Keratinocyte (primary cell): ENCODE results near the gene GFOD2. TPM values are rescaled to one million over a fixed set of nuclear protein-coding genes. Genes with fewer than 3 reads are reported as not detected.

Source experiments
- DNase-seq: peaks from one replicate; pipeline ENCODE4 v3.0.0-alpha.2; 2011; ENCODE audit warnings: low read depth, missing footprints, low spot score
- FAIRE-seq: peaks from 2 replicates; lab custom pipeline; 2011; peaks lifted over from hg19 to GRCh38; lab: Jason Lieb, UNC
- H2AFZ ChIP-seq: 2 replicates; pipeline ENCODE4 v1.6.0; 2012; ENCODE audit warnings: low read length, control low read depth, inconsistent platforms; ENCODE audit not compliant: control insufficient read depth
- H3K27ac ChIP-seq: 2 replicates; pipeline ENCODE4 v1.5.1; 2011; ENCODE audit warnings: low read length; ENCODE audit not compliant: control insufficient read depth, insufficient read depth
- H3K27me3 ChIP-seq: 3 replicates; pipeline ENCODE4 v1.6.0; 2011; ENCODE audit warnings: low read length; ENCODE audit not compliant: control insufficient read depth, insufficient read depth; ENCODE audit errors: extremely low read depth
- H3K36me3 ChIP-seq, 2 experiments: 2 replicates in 1 of 2; 3 replicates in 1 of 2; pipeline ENCODE4 v1.5.1; 2011; ENCODE audit warnings: low read length in 2 of 2, mild to moderate bottlenecking in 1 of 2; ENCODE audit not compliant: control insufficient read depth in 2 of 2, insufficient read depth in 2 of 2; ENCODE audit errors: extremely low read depth in 1 of 2
- H3K4me1 ChIP-seq: 3 replicates; pipeline ENCODE4 v1.5.1; 2011; ENCODE audit warnings: low read length; ENCODE audit not compliant: control insufficient read depth, insufficient read depth; ENCODE audit errors: extremely low read depth
- H3K4me2 ChIP-seq: 3 replicates; pipeline ENCODE4 v1.6.0; 2011; ENCODE audit warnings: low read depth, low read length; ENCODE audit not compliant: control insufficient read depth, insufficient read depth; ENCODE audit errors: extremely low read depth
- H3K4me3 ChIP-seq, 3 experiments: fragments of 200-600 bp in 1 of 3; sonication (generic) in 1 of 3; 2 replicates in 2 of 3; 3 replicates in 1 of 3; pipeline ENCODE4 v1.5.1; 2011 to 2016; ENCODE audit warnings: low read length in 3 of 3, mild to moderate bottlenecking in 3 of 3, control low read depth in 2 of 3, inconsistent platforms in 1 of 3, low read depth in 1 of 3, mixed read lengths in 1 of 3, mixed run types in 1 of 3, moderate library complexity in 1 of 3; ENCODE audit not compliant: control insufficient read depth in 2 of 3, insufficient read depth in 2 of 3; ENCODE audit errors: extremely low read depth in 1 of 3
- H3K79me2 ChIP-seq: 2 replicates; pipeline ENCODE4 v1.6.0; 2012; ENCODE audit warnings: low read length; ENCODE audit not compliant: control insufficient read depth, insufficient read depth
- H3K9ac ChIP-seq: 3 replicates; pipeline ENCODE4 v1.6.0; 2011; ENCODE audit warnings: low read length; ENCODE audit not compliant: control insufficient read depth, insufficient read depth; ENCODE audit errors: extremely low read depth
- H3K9me1 ChIP-seq: 3 replicates; pipeline ENCODE4 v1.6.0; 2011; ENCODE audit warnings: low read length; ENCODE audit not compliant: control insufficient read depth, insufficient read depth; ENCODE audit errors: extremely low read depth
- H3K9me3 ChIP-seq: 2 replicates; pipeline ENCODE4 v1.5.1; 2012; ENCODE audit warnings: low read depth, low read length; ENCODE audit not compliant: control insufficient read depth
- H4K20me1 ChIP-seq: 3 replicates; pipeline ENCODE4 v1.6.0; 2011; ENCODE audit warnings: low read length; ENCODE audit not compliant: control insufficient read depth, insufficient read depth; ENCODE audit errors: extremely low read depth
- EZH2 ChIP-seq: IDR thresholded peaks from one replicate; pipeline ENCODE4 v1.6.1; 2012; ENCODE audit warnings: inconsistent platforms, mild to moderate bottlenecking, low read length, moderate library complexity
- dilution Hi-C: fragments of 300-500 bp; cut with MboI; formaldehyde crosslinking; loops from one replicate; pipeline ENCODE4 v1.7.0; 2020; ENCODE audit warnings: low sequenced_read_pairs; ENCODE audit not compliant: extremely low pct_ligation_motif_present
- polyA plus RNA-seq, 5 experiments: library from polyadenylated mRNA; depleted of rRNA in 3 of 5; stranded (reverse) in 3 of 5; stranded (forward) in 1 of 5; unstranded in 1 of 5; fragments of >200 nt; gene quantifications; 1 replicate in 1 of 5; 2 replicates in 3 of 5; 3 replicates in 1 of 5; pipeline versions ENCODE4 v1.2.1 to v1.2.3, GENCODE V29; 2011 to 2012; ENCODE audit warnings: missing spikeins in 2 of 5, low read depth in 1 of 5, low replicate concordance in 1 of 5
- TF ChIP-seq, protein P1 (sequence below), 3 experiments: IDR thresholded peaks in 1 of 3; conservative IDR thresholded peaks in 1 of 3; optimal IDR thresholded peaks in 1 of 3; 2 replicates in 2 of 3; 3 replicates in 1 of 3; pipeline versions ENCODE3 to v1.5.1; 2011; ENCODE audit warnings: low read length in 3 of 3, mild to moderate bottlenecking in 3 of 3, moderate library complexity in 2 of 3, control low read depth in 1 of 3, inconsistent platforms in 1 of 3; ENCODE audit not compliant: insufficient read depth in 2 of 3; ENCODE audit errors: extremely low read depth in 1 of 3

The GFOD2 gene
- polyA plus RNA-seq, 1 donor (not counting 4 experiments of a cell fraction or from before 2014, with no cell fraction given): 13.2 TPM

DNA sequence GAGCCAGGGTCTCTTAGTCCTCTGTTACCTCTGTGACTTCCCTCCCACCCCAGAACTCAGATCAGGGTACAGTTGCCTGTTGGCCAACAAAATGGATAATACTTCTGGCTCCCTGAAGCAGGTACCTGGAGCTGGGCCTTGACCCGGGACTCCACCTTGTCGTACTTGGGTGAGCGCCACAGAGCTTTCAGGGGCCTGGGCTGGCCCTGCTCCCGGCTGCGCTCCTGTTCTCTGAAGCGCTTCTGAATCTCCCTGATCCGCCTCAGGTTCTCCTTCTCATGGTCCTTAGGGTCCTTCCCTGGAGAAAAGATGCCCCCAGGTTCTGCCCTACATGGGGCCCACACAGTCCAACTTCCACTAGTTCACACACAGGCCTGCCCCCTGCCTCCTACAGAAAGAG lies 54.2 kb downstream of the GFOD2 start:
- no peak overlapping the region for H3K4me3 ChIP-seq
- H4K20me1 ChIP-seq: no peaks in the 10 kb centered on the region
- no peaks in the 10 kb centered on the region for H3K9me3 ChIP-seq
- no peaks in the 10 kb centered on the region for H3K9me1 ChIP-seq
- DNase-seq (no peak), FAIRE-seq (no peak)
- H3K4me1 ChIP-seq: peaks cover 14% of the 10 kb centered on the region
- H3K27ac ChIP-seq: no peak overlapping the region
- no peaks in the 10 kb centered on the region for H3K79me2 ChIP-seq
- dilution Hi-C loops: no loop called here
- no peak for TF ChIP-seq EZH2
- TF ChIP-seq, protein P1, sequence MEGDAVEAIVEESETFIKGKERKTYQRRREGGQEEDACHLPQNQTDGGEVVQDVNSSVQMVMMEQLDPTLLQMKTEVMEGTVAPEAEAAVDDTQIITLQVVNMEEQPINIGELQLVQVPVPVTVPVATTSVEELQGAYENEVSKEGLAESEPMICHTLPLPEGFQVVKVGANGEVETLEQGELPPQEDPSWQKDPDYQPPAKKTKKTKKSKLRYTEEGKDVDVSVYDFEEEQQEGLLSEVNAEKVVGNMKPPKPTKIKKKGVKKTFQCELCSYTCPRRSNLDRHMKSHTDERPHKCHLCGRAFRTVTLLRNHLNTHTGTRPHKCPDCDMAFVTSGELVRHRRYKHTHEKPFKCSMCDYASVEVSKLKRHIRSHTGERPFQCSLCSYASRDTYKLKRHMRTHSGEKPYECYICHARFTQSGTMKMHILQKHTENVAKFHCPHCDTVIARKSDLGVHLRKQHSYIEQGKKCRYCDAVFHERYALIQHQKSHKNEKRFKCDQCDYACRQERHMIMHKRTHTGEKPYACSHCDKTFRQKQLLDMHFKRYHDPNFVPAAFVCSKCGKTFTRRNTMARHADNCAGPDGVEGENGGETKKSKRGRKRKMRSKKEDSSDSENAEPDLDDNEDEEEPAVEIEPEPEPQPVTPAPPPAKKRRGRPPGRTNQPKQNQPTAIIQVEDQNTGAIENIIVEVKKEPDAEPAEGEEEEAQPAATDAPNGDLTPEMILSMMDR (optimal IDR thresholded peaks at IDR 0.05 in 1 of 3, IDR thresholded peaks at IDR 0.05 in 1 of 3, conservative IDR thresholded peaks at IDR 0.05 in 1 of 3; ENCODE audit: extremely low read depth in 1 of 3, insufficient read depth in 2 of 3, low read length in 3 of 3): no peak
- H3K36me3 ChIP-seq: peaks cover 1 to 5% of the 10 kb centered on the region in 2 experiments
- H3K4me2 ChIP-seq: no peak overlapping the region
- H3K27me3 ChIP-seq: no peaks in the 10 kb centered on the region
- H3K9ac ChIP-seq: no peak overlapping the region
- H2AFZ ChIP-seq: no peak overlapping the region

DNA sequence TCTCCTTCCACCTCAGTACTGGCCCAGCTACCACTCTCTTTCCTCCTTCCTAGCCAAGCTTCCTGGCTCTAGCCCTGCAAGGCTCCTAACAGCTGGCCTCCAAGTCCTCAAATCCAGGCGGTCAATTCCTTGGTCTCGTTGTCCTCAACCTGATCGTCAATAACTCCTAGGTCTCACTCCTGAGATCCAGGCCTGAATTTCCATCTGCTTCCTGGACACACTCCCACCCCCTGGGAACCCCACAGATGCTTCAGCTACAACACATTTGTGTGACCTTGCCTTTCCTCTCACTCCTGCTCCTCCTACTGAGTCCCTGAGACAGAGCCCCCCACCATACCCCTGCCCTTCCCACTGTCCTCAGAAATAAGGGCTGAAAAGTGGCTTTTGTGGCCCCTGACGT lies 54.9 kb downstream of the GFOD2 start:
- Histone ChIP-seq H3K27ac (no peak overlapping the region), H3K4me1 (peaks cover 15% of the 10 kb centered on the region), H3K4me3 (no peak overlapping the region), H3K79me2 (peaks cover 6% of the 10 kb centered on the region), H3K9ac (no peak overlapping the region), H3K9me3 (no peaks in the 10 kb centered on the region), H2AFZ (no peak overlapping the region), H4K20me1 (no peaks in the 10 kb centered on the region), H3K27me3 (no peaks in the 10 kb centered on the region), H3K4me2 (no peak overlapping the region), H3K36me3 (peaks cover 1 to 5% of the 10 kb centered on the region in 2 experiments), H3K9me1 (no peaks in the 10 kb centered on the region)
- dilution Hi-C loops: no loop called here
- no peak for DNase-seq
- TF ChIP-seq EZH2: no peak
- TF ChIP-seq, protein P1 (optimal IDR thresholded peaks at IDR 0.05 in 1 of 3, IDR thresholded peaks at IDR 0.05 in 1 of 3, conservative IDR thresholded peaks at IDR 0.05 in 1 of 3; ENCODE audit: extremely low read depth in 1 of 3, insufficient read depth in 2 of 3, low read length in 3 of 3): no peak
- no peak for FAIRE-seq
